B cell (primary cell): ENCODE data around the gene RPTOR. TPM values are rescaled to one million over a fixed set of nuclear protein-coding genes. Genes with fewer than 3 reads are reported as not detected.

Source experiments
- ATAC-seq: fragments of 200-7000 bp; cut with Tn5 transposase; one replicate; pipeline ENCODE4 v1.10.0; 2021; ENCODE audit warnings: low read depth, mild to moderate bottlenecking, moderate number of reproducible peaks, moderate library complexity
- CTCF ChIA-PET: fragments of 350-600 bp; sonication (Branson Sonifier 250); formaldehyde crosslinking; loops from one replicate; lab custom pipeline; 2021; ENCODE audit warnings: antibody characterized with exemption, inconsistent platforms; lab: Charles Lee
- POLR2A ChIA-PET: fragments of 350-600 bp; sonication (Branson Sonifier 250); formaldehyde crosslinking; loops from one replicate; lab custom pipeline; 2021; ENCODE audit warnings: antibody characterized with exemption; lab: Charles Lee
- DNase-seq: peaks from one replicate; pipeline ENCODE4 v3.0.0; 2013
- H2AFZ ChIP-seq: 2 replicates; pipeline ENCODE4 v1.6.1; 2012; ENCODE audit warnings: mild to moderate bottlenecking, low read depth, low read length; ENCODE audit not compliant: insufficient read depth, poor library complexity, severe bottlenecking
- H3K27ac ChIP-seq, 2 donors: 1 replicate in 1 of 2; 2 replicates in 1 of 2; pipeline ENCODE4 v1.5.1; 2012 to 2013; ENCODE audit warnings: low read length in 2 of 2, mild to moderate bottlenecking in 2 of 2, moderate library complexity in 1 of 2
- H3K27me3 ChIP-seq, 4 experiments: fragments of 200-600 bp in 1 of 4; sonication (generic) in 1 of 4; replicated peaks in 1 of 4; 1 replicate in 2 of 4; 2 replicates in 2 of 4; pipeline versions ENCODE4 v1.6.1 to v1.7.0; 2013 to 2016; ENCODE audit warnings: low read length in 3 of 4, mild to moderate bottlenecking in 2 of 4, mixed read lengths in 1 of 4, moderate library complexity in 1 of 4; ENCODE audit not compliant: insufficient read depth in 4 of 4, control insufficient read depth in 3 of 4; ENCODE audit errors: control extremely low read depth in 1 of 4
- H3K36me3 ChIP-seq, 2 experiments: replicated peaks in 1 of 2; 1 replicate in 1 of 2; 2 replicates in 1 of 2; pipeline versions ENCODE4 v1.6.1 to v1.7.1; 2013; ENCODE audit warnings: low read length in 1 of 2; ENCODE audit not compliant: insufficient read depth in 2 of 2, control insufficient read depth in 1 of 2; ENCODE audit errors: control extremely low read depth in 1 of 2, extremely low read depth in 1 of 2
- H3K4me1 ChIP-seq, 2 donors: fragments of 200-600 bp in 1 of 2; sonication (generic) in 1 of 2; 1 replicate in 1 of 2; 2 replicates in 1 of 2; pipeline versions ENCODE4 v1.5.1 to v1.6.1; 2013 to 2017; ENCODE audit warnings: low read length in 2 of 2; ENCODE audit not compliant: control insufficient read depth in 2 of 2, insufficient read depth in 2 of 2
- H3K4me2 ChIP-seq: replicated peaks from 2 replicates; pipeline ENCODE3; 2012; ENCODE audit warnings: mild to moderate bottlenecking, low read depth, low read length; ENCODE audit not compliant: poor library complexity, severe bottlenecking
- H3K4me3 ChIP-seq, 5 experiments: fragments of 200-600 bp in 1 of 5; sonication (generic) in 1 of 5; 1 replicate in 3 of 5; 2 replicates in 2 of 5; pipeline versions ENCODE4 v1.5.1 to v1.7.0; 2011 to 2016; ENCODE audit warnings: low read length in 4 of 5, mild to moderate bottlenecking in 4 of 5, low read depth in 2 of 5, control low read depth in 1 of 5, moderate library complexity in 1 of 5; ENCODE audit not compliant: insufficient read depth in 1 of 5; ENCODE audit errors: control extremely low read depth in 1 of 5, extremely low read depth in 1 of 5
- H3K79me2 ChIP-seq: fragments of 200-600 bp; sonication (generic); one replicate; pipeline ENCODE4 v1.6.0; 2016; ENCODE audit warnings: low read length; ENCODE audit not compliant: control insufficient read depth, insufficient read depth
- H3K9ac ChIP-seq: fragments of 200-600 bp; sonication (generic); 2 replicates; pipeline ENCODE4 v1.6.1; 2017; ENCODE audit warnings: mild to moderate bottlenecking, low read length, moderate library complexity
- H3K9me3 ChIP-seq, 3 donors: one replicate each; pipeline versions ENCODE4 v1.6.1 to v1.7.1; 2013; ENCODE audit warnings: low read length in 2 of 3; ENCODE audit not compliant: control insufficient read depth in 2 of 3, insufficient read depth in 1 of 3; ENCODE audit errors: control extremely low read depth in 1 of 3
- H4K20me1 ChIP-seq: 2 replicates; pipeline ENCODE4 v1.6.0; 2012; ENCODE audit warnings: mild to moderate bottlenecking, low read length; ENCODE audit not compliant: insufficient read depth, control insufficient read depth, poor library complexity, severe bottlenecking
- H3K27ac Mint-ChIP-seq: one replicate; pipeline ENCODE4 v1.8.0; 2021; ENCODE audit warnings: mixed read lengths
- H3K27me3 Mint-ChIP-seq: one replicate; pipeline ENCODE4 v1.8.0; 2021; ENCODE audit warnings: mixed read lengths
- H3K4me1 Mint-ChIP-seq: one replicate; pipeline ENCODE4 v1.8.0; 2021; ENCODE audit warnings: mixed read lengths
- H3K4me3 Mint-ChIP-seq: one replicate; pipeline ENCODE4 v1.8.0; 2021; ENCODE audit warnings: mixed read lengths
- H3K9me3 Mint-ChIP-seq: one replicate; pipeline ENCODE4 v1.8.0; 2022; ENCODE audit warnings: mixed read lengths; ENCODE audit not compliant: insufficient read depth
- CTCF ChIP-seq: fragments of 200-600 bp; IDR thresholded peaks from one replicate; pipeline ENCODE4 v1.8.0; 2022; ENCODE audit warnings: antibody characterized with exemption, mild to moderate bottlenecking
- EZH2 ChIP-seq: IDR thresholded peaks from 2 replicates; pipeline ENCODE4 v1.6.1; 2012; ENCODE audit warnings: borderline replicate concordance, low read depth, mild to moderate bottlenecking, moderate library complexity, low read length; ENCODE audit not compliant: insufficient read depth, poor library complexity, severe bottlenecking
- WGBS: methylation state at CpG from one replicate; pipeline ENCODE4 v1.1.5; 2013; ENCODE audit warnings: missing lambda C conversion rate; ENCODE audit not compliant: insufficient coverage; 5-methylcytosine and 5-hydroxymethylcytosine counted together
- intact Hi-C: fragments of 100-400 bp; cut with micrococcal nuclease; formaldehyde crosslinking; loops from one replicate; pipeline ENCODE4 v1.10.0; 2022
- polyA plus RNA-seq: library from polyadenylated mRNA; depleted of rRNA; stranded (reverse); fragments of >200 nt; gene quantifications from 2 replicates; pipeline ENCODE4 v1.2.3, GENCODE V29; 2012
- total RNA-seq, 2 donors: library from RNA; stranded (reverse); fragments of 120-200 nt in 1 of 2; gene quantifications; 1 replicate in 1 of 2; 2 replicates in 1 of 2; pipeline versions ENCODE4 v1.2.3 to v1.2.4, GENCODE V29; 2013 to 2022

RPTOR gene
- total and polyA plus RNA-seq, 2 donors (not counting 1 experiment from before 2014, with no cell fraction given): 13.4 to 58.8 TPM

GRCh38 chr17:80999536-81000333 lies 455.1 kb downstream of the RPTOR start:
- Mint-ChIP-seq H3K4me1 (peaks cover 9% of the 10 kb centered on the region), H3K27me3 (peaks cover 15% of the 10 kb centered on the region), H3K27ac (no peak overlapping the region), H3K9me3 (no peaks in the 10 kb centered on the region), H3K4me3 (no peak overlapping the region)
- no peak overlapping the region for H3K4me3 ChIP-seq
- H2AFZ ChIP-seq: no peak overlapping the region
- H3K9me3 ChIP-seq: peaks cover 0 to 4% (median 0%) of the 10 kb centered on the region in 3 donors
- WGBS: 98% methylated on average over 35 of the region's 40 CpGs
- H4K20me1 ChIP-seq: no peaks in the 10 kb centered on the region
- TF ChIP-seq CTCF: no peak
- no peak for TF ChIP-seq EZH2
- intact Hi-C loops: no loop called here
- DNase-seq (peak; percentile 13), ATAC-seq (no peak)
- no peak overlapping the region for H3K27ac ChIP-seq
- POLR2A ChIA-PET: no interaction called here
- peaks cover 10% of the 10 kb centered on the region in 2 donors for H3K4me1 ChIP-seq
- CTCF ChIA-PET: no interaction called here
- no peak overlapping the region for H3K4me2 ChIP-seq
- peaks cover 0 to 19% (median 8%) of the 10 kb centered on the region in 4 experiments for H3K27me3 ChIP-seq
- H3K79me2 ChIP-seq: no peaks in the 10 kb centered on the region
- H3K36me3 ChIP-seq: peaks cover 0 to 43% of the 10 kb centered on the region in 2 experiments
- no peak overlapping the region for H3K9ac ChIP-seq

- no peaks in the 10 kb centered on the region for H3K79me2 ChIP-seq
- ChIA-PET CTCF (no interaction called here), POLR2A (no interaction called here)
- DNase-seq (peak; percentile 11), ATAC-seq (no peak)
- H3K9me3 ChIP-seq: peaks cover 0 to 6% (median 0%) of the 10 kb centered on the region in 3 donors
- no peaks in the 10 kb centered on the region for H4K20me1 ChIP-seq
- H2AFZ ChIP-seq: no peak overlapping the region
- H3K9me3 Mint-ChIP-seq: no peaks in the 10 kb centered on the region
- intact Hi-C loops: no loop called here
- peaks cover 12 to 13% of the 10 kb centered on the region in 2 donors for H3K4me1 ChIP-seq
- H3K27ac Mint-ChIP-seq: no peak overlapping the region
- H3K27me3 ChIP-seq: peaks cover 0 to 25% (median 10%) of the 10 kb centered on the region in 4 experiments
- no peak overlapping the region for H3K9ac ChIP-seq
- peaks cover 18% of the 10 kb centered on the region for H3K27me3 Mint-ChIP-seq
- no peak overlapping the region for H3K27ac ChIP-seq
- H3K4me2 ChIP-seq: no peak overlapping the region
- 98% methylated on average over 8 of the region's 8 CpGs for WGBS
- H3K4me3 ChIP-seq: no peak overlapping the region
- H3K4me1 Mint-ChIP-seq: peaks cover 11% of the 10 kb centered on the region
- peaks cover 0 to 40% of the 10 kb centered on the region in 2 experiments for H3K36me3 ChIP-seq
- H3K4me3 Mint-ChIP-seq: no peak overlapping the region
- TF ChIP-seq CTCF: no peak
- no peak for TF ChIP-seq EZH2
These were observed 455.6 kb downstream of the RPTOR start for GRCh38 chr17:81000334-81000630.
